NCI-H69 (cell line): ENCODE data around the gene MRPS5.

ENCODE experiments used
- DNase-seq: peaks from one replicate; lab custom pipeline; 2025; lab: John Stamatoyannopoulos, UW

Gene MRPS5

GRCh38 chr2:95060446-95061118, 61.0 kb downstream of the MRPS5 start:
- no peak for DNase-seq

GRCh38 chr2:95059656-95060370, 61.8 kb downstream of the MRPS5 start:
- DNase-seq, result no peak

- DNase-seq, result no peak
Measured at GRCh38 chr2:95058989-95059641, 62.5 kb downstream of the MRPS5 start.

- no peak for DNase-seq
Measured at GRCh38 chr2:95058466-95058988, 63.1 kb downstream of the MRPS5 start.

GRCh38 chr2:95057535-95058370, 63.9 kb downstream of the MRPS5 start:
- no peak for DNase-seq

- no peak for DNase-seq
Measured at GRCh38 chr2:95056461-95057459, 64.8 kb downstream of the MRPS5 start.

GRCh38 chr2:95056044-95056443, 65.6 kb downstream of the MRPS5 start:
- DNase-seq, result no peak

- no peak for DNase-seq
Measured at GRCh38 chr2:95055262-95055661, 66.3 kb downstream of the MRPS5 start.

- DNase-seq, result peak; percentile 25
Measured at GRCh38 chr2:95054016-95054415, 67.6 kb downstream of the MRPS5 start.

- peak; percentile 25 for DNase-seq
Measured at GRCh38 chr2:95053543-95053942, 68.1 kb downstream of the MRPS5 start.

- peak; percentile 61 for DNase-seq
Measured at GRCh38 chr2:95052804-95053479, 68.7 kb downstream of the MRPS5 start.

- DNase-seq, result peak; percentile 91
Measured at GRCh38 chr2:95052307-95052706, 69.3 kb downstream of the MRPS5 start.

- no peak for DNase-seq
Measured at GRCh38 chr2:95051626-95052025, 70.0 kb downstream of the MRPS5 start.

- DNase-seq, result no peak
Measured at GRCh38 chr2:95050385-95051300, 71.0 kb downstream of the MRPS5 start.

- no peak for DNase-seq
Measured at GRCh38 chr2:95049961-95050360, 71.6 kb downstream of the MRPS5 start.

GRCh38 chr2:95049683-95049955, 72.0 kb downstream of the MRPS5 start:
- no peak for DNase-seq

- DNase-seq, result no peak
Measured at GRCh38 chr2:95048825-95049682, 72.6 kb downstream of the MRPS5 start.
